ENCODE data around the gene GALNT8. TPM values are rescaled to one million over a fixed set of nuclear protein-coding genes. Genes with fewer than 3 reads are reported as not detected.
"Not testable (repeated sequence)": the region's sequence is repeated elsewhere in the genome, so short reads cannot be mapped to it uniquely, and the experiment has no call there.

GALNT8 gene
- total RNA-seq, 1 donor from 2014 or later = not detected

- no peaks in the 10 kb centered on the region for H3K4me1 ChIP-seq
Measured at GRCh38 chr12:4710113-4710512, 10.1 kb upstream of the GALNT8 start.

GRCh38 chr12:4714879-4715278 is 5.3 kb upstream of the GALNT8 start:
- Histone ChIP-seq H3K27me3 (no peaks in the 10 kb centered on the region), H3K9me3 (no peaks in the 10 kb centered on the region), H3K4me3 (no peak overlapping the region), H3K4me1 (no peaks in the 10 kb centered on the region), H3K36me3 (no peaks in the 10 kb centered on the region), H3K27ac (no peak overlapping the region)
- no peak for DNase-seq (ENCODE audit: low spot score in 2 of 2)
- TF ChIP-seq CTCF (IDR thresholded peaks at IDR 0.05) = no peak
- intact Hi-C loops (cut with DNase I) = no loop called here

More at GRCh38 chr12:4710113-4710512, 10.1 kb upstream of the GALNT8 start:
- DNase-seq (ENCODE audit: low spot score in 2 of 2) = no peak
- no peak overlapping the region for H3K27ac ChIP-seq
- intact Hi-C loops (cut with DNase I) = no loop called here
- TF ChIP-seq CTCF (IDR thresholded peaks at IDR 0.05) = no peak
- H3K9me3 ChIP-seq = no peaks in the 10 kb centered on the region
- H3K36me3 ChIP-seq = no peaks in the 10 kb centered on the region
- no peak overlapping the region for H3K4me3 ChIP-seq
- H3K27me3 ChIP-seq = no peaks in the 10 kb centered on the region

DNA sequence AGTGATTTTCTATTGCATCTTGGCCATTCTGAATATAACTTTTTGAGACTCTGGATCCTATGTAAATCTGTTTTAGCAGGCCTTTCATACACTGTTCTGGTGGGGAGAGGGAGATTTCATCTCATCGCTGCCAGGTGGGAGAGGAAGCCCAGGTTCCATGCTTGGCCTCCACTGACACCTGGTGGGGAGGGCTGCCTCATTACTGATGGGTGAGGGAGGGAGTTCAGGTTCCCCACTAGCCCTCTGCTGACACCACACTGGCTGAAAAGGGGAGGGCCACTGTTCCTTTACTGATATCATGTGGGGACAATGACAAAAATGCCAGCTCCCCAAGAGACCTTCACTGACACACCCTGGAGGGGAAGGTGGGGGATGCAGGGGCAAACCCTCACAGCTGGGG is 2.4 kb upstream of the GALNT8 start:
- intact Hi-C loops (cut with DNase I) = no loop called here
- TF ChIP-seq CTCF (IDR thresholded peaks at IDR 0.05) = no peak
- Histone ChIP-seq H3K27me3 (no peaks in the 10 kb centered on the region), H3K4me3 (no peak overlapping the region), H3K27ac (no peak overlapping the region), H3K4me1 (no peaks in the 10 kb centered on the region), H3K9me3 (no peaks in the 10 kb centered on the region), H3K36me3 (no peaks in the 10 kb centered on the region)
- no peak for DNase-seq (ENCODE audit: low spot score in 2 of 2)

- TF ChIP-seq CTCF (IDR thresholded peaks at IDR 0.05) = no peak
- intact Hi-C loops (cut with DNase I) = no loop called here
- DNase-seq (ENCODE audit: low spot score in 2 of 2) = no peak
- Histone ChIP-seq H3K27ac (no peak overlapping the region), H3K36me3 (no peaks in the 10 kb centered on the region), H3K4me3 (no peak overlapping the region), H3K9me3 (no peaks in the 10 kb centered on the region), H3K4me1 (no peaks in the 10 kb centered on the region), H3K27me3 (no peaks in the 10 kb centered on the region)
Measured at GRCh38 chr12:4720637-4720995, 416 bp downstream of the GALNT8 start.

DNA sequence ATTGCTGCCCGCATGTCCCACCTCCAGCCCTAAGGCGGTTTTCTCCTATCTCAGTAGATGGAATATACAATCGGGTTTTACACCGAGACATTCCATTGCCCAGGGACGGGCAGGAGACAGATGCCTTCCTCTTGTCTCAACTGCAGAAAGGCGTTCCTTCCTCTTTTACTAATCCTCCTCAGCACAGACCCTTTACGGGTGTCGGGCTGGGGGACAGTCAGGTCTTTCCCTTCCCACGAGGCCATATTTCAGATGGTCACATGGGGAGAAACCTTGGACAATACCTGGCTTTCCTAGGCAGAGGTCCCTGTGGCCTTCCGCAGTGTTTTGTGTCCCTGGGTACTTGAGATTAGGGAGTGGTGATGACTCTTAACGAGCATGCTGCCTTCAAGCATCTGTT is 1.4 kb downstream of the GALNT8 start:
- H3K9me3 ChIP-seq; H3K4me1 ChIP-seq; H3K4me3 ChIP-seq; intact Hi-C loops (cut with DNase I); DNase-seq (ENCODE audit: low spot score in 2 of 2); H3K27ac ChIP-seq; H3K27me3 ChIP-seq; H3K36me3 ChIP-seq: not testable (repeated sequence)

DNA sequence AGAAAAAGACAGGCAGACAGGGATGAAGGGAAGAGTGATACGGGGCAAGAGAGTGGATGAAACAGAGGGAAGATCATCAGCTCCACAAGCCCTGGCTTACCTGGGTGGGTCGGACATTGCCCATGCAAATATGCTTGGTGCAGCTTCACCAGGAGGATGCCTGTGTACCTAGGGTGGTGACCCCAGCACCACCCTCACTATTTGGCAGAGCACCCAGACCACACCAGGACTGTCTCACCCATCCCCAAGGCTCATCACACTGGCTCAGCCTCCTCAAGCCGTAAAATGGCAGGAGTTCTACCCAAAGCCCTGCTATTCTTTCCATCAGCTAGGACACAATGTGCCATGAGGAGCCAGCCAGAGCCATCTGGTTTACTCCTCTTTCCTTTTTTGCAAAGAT is 3.0 kb downstream of the GALNT8 start:
- no peaks in the 10 kb centered on the region for H3K36me3 ChIP-seq
- intact Hi-C loops (cut with DNase I) = no loop called here
- no peak overlapping the region for H3K4me3 ChIP-seq
- DNase-seq (ENCODE audit: low spot score in 2 of 2) = no peak
- no peak for TF ChIP-seq CTCF (IDR thresholded peaks at IDR 0.05)
- H3K27ac ChIP-seq = no peak overlapping the region
- no peaks in the 10 kb centered on the region for H3K9me3 ChIP-seq
- H3K27me3 ChIP-seq = no peaks in the 10 kb centered on the region
- no peaks in the 10 kb centered on the region for H3K4me1 ChIP-seq

Measured in ascending aorta (tissue), 2 donors.